MM.1S (cell line): Measurements from ENCODE around the gene CCL16.

ENCODE experiments used
- DNase-seq: peaks from one replicate; pipeline ENCODE4 v3.0.0-alpha.2; 2015
- H2AFZ ChIP-seq: fragments of 300-600 bp; sonication (generic); 2 replicates; pipeline ENCODE4 v1.6.0; 2016; ENCODE audit warnings: antibody characterized with exemption, low read length
- H3F3A ChIP-seq: fragments of 300-600 bp; sonication (generic); 2 replicates; pipeline ENCODE4 v1.6.1; 2016; ENCODE audit warnings: mild to moderate bottlenecking, antibody characterized with exemption, low read length, moderate library complexity, mixed read lengths; ENCODE audit not compliant: insufficient read depth
- H3K27ac ChIP-seq: fragments of 300-600 bp; sonication (generic); 2 replicates; pipeline ENCODE4 v1.5.1; 2016; ENCODE audit warnings: mild to moderate bottlenecking, low read length
- H3K27me3 ChIP-seq: fragments of 300-600 bp; sonication (generic); replicated peaks from 2 replicates; pipeline ENCODE4 v1.6.0; 2016; ENCODE audit warnings: low read length; ENCODE audit not compliant: insufficient read depth
- H3K36me3 ChIP-seq: fragments of 300-600 bp; sonication (generic); replicated peaks from 2 replicates; pipeline ENCODE4 v1.6.1; 2016; ENCODE audit warnings: mild to moderate bottlenecking, low read length, mixed read lengths; ENCODE audit not compliant: insufficient read depth
- H3K4me1 ChIP-seq: fragments of 300-600 bp; sonication (generic); 2 replicates; pipeline ENCODE4 v1.6.1; 2016; ENCODE audit warnings: low read length, mixed read lengths
- H3K4me2 ChIP-seq: fragments of 300-600 bp; sonication (generic); 2 replicates; pipeline ENCODE4 v1.6.0; 2016; ENCODE audit warnings: low read depth, low read length
- H3K4me3 ChIP-seq: fragments of 300-600 bp; sonication (generic); 2 replicates; pipeline ENCODE4 v1.5.1; 2016; ENCODE audit warnings: low read length, mixed read lengths
- H3K79me2 ChIP-seq: fragments of 300-600 bp; sonication (generic); 2 replicates; pipeline ENCODE4 v1.6.1; 2016; ENCODE audit warnings: mixed run types, low read length, mixed read lengths
- H3K9ac ChIP-seq: fragments of 300-600 bp; sonication (generic); 2 replicates; pipeline ENCODE4 v1.6.1; 2016; ENCODE audit warnings: low read length, mixed read lengths
- H3K9me2 ChIP-seq: fragments of 300-600 bp; sonication (generic); replicated peaks from 2 replicates; pipeline ENCODE4 v1.6.1; 2016; ENCODE audit warnings: mild to moderate bottlenecking, low read length, mixed read lengths; ENCODE audit not compliant: insufficient read depth
- H3K9me3 ChIP-seq: fragments of 300-600 bp; sonication (generic); replicated peaks from 2 replicates; pipeline ENCODE4 v1.6.1; 2016; ENCODE audit warnings: mild to moderate bottlenecking, low read length, mixed read lengths; ENCODE audit not compliant: insufficient read depth
- H4K20me1 ChIP-seq: fragments of 300-600 bp; sonication (generic); 2 replicates; pipeline ENCODE4 v1.6.1; 2016; ENCODE audit warnings: mild to moderate bottlenecking, low read length, moderate library complexity, mixed read lengths; ENCODE audit not compliant: insufficient read depth
- EZH2 ChIP-seq: fragments of 300-600 bp; sonication (generic); optimal IDR thresholded peaks from 2 replicates; pipeline ENCODE3; 2017; ENCODE audit warnings: low read depth, mild to moderate bottlenecking, antibody characterized with exemption, low read length, mixed read lengths
- EZH2phosphoT487 ChIP-seq: fragments of 300-600 bp; sonication (generic); IDR thresholded peaks from 2 replicates; pipeline ENCODE4 v1.6.1; 2018; ENCODE audit warnings: antibody characterized with exemption, low read length
- TF ChIP-seq, protein P1 (sequence below): fragments of 300-600 bp; sonication (generic); IDR thresholded peaks from 2 replicates; pipeline ENCODE4 v1.5.1; 2016; ENCODE audit warnings: antibody characterized with exemption, low read length, mixed read lengths

The CCL16 gene

DNA sequence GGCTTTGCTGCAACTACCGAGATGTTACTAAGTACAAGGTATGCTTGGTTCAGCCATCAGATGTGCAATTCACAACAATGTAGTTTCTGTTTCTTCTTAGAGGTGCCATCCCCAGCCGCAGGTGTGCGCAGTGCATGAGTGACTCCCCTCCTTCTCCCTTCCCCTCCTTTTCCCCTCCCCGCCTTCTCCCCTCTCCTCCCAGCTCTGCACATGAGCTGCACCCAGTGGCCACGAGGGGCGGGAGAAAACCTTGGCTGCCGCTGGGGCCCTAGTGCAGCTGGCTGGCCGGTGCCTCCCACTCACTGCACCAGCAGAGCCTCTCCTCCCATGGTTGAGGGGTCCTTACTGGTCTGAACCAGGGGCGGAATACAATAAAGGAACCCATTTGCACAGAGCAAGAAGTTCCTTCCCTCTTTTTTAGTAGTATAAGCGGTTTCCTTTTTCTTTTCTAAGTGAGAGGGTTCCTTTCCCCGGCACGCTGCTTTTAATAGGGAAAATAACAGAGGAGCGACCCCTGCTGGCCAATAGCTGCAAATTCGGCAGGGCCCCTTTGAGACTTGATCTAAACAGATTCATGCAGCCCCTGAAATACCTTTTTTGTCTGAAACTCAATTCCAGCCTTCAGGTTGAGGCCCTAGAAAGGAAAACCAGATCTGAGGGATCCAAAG, 27.8 kb upstream of the CCL16 start:
- Histone ChIP-seq H3F3A (peaks cover 4% of the 10 kb centered on the region; the same call in 1 of the 2 replicates), H3K4me3 (peak overlapping the region; percentile 45), H3K9ac (peak overlapping the region; percentile 35; the same call in 1 of the 2 replicates), H4K20me1 (no peaks in the 10 kb centered on the region), H3K9me2 (no peaks in the 10 kb centered on the region), H3K27ac (peak overlapping the region; percentile 78), H3K36me3 (no peaks in the 10 kb centered on the region), H2AFZ (peak overlapping the region; percentile 72), H3K79me2 (no peaks in the 10 kb centered on the region), H3K9me3 (no peaks in the 10 kb centered on the region), H3K4me1 (peaks cover 19% of the 10 kb centered on the region), H3K4me2 (peak overlapping the region; percentile 68), H3K27me3 (no peaks in the 10 kb centered on the region)
- TF ChIP-seq EZH2phosphoT487 (no peak), EZH2 (no peak)
- TF ChIP-seq, protein P1, sequence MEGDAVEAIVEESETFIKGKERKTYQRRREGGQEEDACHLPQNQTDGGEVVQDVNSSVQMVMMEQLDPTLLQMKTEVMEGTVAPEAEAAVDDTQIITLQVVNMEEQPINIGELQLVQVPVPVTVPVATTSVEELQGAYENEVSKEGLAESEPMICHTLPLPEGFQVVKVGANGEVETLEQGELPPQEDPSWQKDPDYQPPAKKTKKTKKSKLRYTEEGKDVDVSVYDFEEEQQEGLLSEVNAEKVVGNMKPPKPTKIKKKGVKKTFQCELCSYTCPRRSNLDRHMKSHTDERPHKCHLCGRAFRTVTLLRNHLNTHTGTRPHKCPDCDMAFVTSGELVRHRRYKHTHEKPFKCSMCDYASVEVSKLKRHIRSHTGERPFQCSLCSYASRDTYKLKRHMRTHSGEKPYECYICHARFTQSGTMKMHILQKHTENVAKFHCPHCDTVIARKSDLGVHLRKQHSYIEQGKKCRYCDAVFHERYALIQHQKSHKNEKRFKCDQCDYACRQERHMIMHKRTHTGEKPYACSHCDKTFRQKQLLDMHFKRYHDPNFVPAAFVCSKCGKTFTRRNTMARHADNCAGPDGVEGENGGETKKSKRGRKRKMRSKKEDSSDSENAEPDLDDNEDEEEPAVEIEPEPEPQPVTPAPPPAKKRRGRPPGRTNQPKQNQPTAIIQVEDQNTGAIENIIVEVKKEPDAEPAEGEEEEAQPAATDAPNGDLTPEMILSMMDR: peak; percentile 73
- DNase-seq: peak; percentile 83

DNA sequence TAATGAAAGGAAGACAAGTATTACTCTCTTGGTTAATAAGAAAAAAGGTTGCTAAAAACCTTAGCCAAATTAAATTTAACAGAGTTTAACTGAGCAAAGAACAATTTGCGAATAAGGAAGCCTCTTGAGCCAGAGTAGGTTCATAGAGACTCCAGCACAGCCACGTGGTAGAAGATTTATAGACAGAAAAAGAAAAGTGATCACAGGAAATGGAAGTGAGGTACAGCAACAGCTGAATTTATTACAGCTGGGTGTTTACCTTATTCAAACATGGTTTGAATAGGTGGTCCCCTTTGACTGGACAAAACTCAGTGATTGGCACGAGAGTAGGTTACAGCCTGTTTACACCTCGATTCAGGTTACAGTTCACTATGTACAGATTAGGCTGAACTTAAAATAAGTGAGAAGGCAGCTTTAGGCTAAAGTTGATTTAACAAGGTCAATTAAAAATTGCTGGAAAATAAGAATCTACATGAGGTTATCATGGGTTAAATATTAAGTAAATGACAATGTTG, 23.4 kb upstream of the CCL16 start:
- no peaks in the 10 kb centered on the region for H4K20me1 ChIP-seq
- no peaks in the 10 kb centered on the region for H3K36me3 ChIP-seq
- H3K9me2 ChIP-seq: no peaks in the 10 kb centered on the region
- H3K27ac ChIP-seq: no peak overlapping the region; the same call in 1 of the 2 replicates
- H3K4me3 ChIP-seq: no peak overlapping the region
- DNase-seq: peak; percentile 33
- H3K4me1 ChIP-seq: peaks cover 19% of the 10 kb centered on the region
- H3K79me2 ChIP-seq: no peaks in the 10 kb centered on the region
- H3K27me3 ChIP-seq: no peaks in the 10 kb centered on the region
- H2AFZ ChIP-seq: peak overlapping the region; percentile 65
- TF ChIP-seq, protein P1: no peak
- peak overlapping the region; percentile 56 for H3K4me2 ChIP-seq
- no peaks in the 10 kb centered on the region for H3K9me3 ChIP-seq
- peaks cover 4% of the 10 kb centered on the region; the same call in 1 of the 2 replicates for H3F3A ChIP-seq
- H3K9ac ChIP-seq: peak overlapping the region; percentile 10; the same call in 1 of the 2 replicates

DNA sequence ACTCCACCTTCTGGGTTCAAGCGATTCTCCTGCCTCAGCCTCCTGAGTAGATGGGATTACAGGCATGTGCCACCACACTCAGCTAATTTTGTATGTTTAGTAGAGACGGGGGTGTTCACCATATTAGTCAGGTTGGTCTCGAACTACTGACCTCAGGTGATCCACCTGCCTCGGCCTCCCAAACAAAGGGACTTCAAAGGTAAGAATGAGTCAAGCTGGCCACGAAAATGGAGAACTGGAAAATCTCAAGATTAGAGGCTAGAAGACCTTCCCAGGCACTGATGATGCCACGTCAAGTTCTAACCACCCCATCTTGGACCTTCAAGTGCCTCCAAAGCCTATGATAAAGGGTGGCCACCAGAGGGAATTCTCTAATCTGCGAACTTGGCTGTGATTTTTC, 21.3 kb upstream of the CCL16 start:
- Histone ChIP-seq H3K4me2 (no peak overlapping the region), H3K79me2 (no peaks in the 10 kb centered on the region), H3K9me3 (no peaks in the 10 kb centered on the region), H2AFZ (no peak overlapping the region), H3K9ac (no peak overlapping the region), H3K4me3 (no peak overlapping the region), H3K9me2 (no peaks in the 10 kb centered on the region), H3K4me1 (peaks cover 24% of the 10 kb centered on the region), H3K36me3 (no peaks in the 10 kb centered on the region), H3F3A (no peaks in the 10 kb centered on the region), H3K27ac (no peak overlapping the region), H3K27me3 (no peaks in the 10 kb centered on the region), H4K20me1 (no peaks in the 10 kb centered on the region)
- no peak for DNase-seq
- TF ChIP-seq EZH2: no peak
- no peak for TF ChIP-seq EZH2phosphoT487
- TF ChIP-seq, protein P1: no peak
